Measurements from ENCODE around the gene ITGAX.

Gene ITGAX

DNA sequence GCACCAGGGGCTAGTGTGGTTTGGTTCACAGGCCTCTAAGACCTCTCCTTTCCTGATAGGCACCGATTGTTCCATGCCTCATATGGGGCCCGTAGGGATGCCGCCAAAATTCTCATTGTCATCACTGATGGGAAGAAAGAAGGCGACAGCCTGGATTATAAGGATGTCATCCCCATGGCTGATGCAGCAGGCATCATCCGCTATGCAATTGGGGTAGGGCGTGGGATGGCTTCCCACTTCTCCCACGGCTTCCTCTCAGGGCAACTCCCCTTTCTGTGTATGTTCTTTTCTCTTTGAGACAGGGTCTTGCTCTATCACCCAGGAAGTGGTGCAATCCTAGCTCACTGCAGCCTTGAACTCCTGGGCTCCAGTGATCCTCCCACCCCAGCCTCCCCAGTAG is 5.3 kb downstream of the ITGAX start:
- no peaks in the 10 kb centered on the region for H3K4me1 ChIP-seq (ENCODE audit: low read length)
- H3F3A ChIP-seq (ENCODE audit: insufficient read depth, low read length), result no peaks in the 10 kb centered on the region
- no peak overlapping the region for H3K27ac ChIP-seq (ENCODE audit: low read length)
- no peak overlapping the region for H3K4me3 ChIP-seq (ENCODE audit: low read length)
- no peaks in the 10 kb centered on the region for H3K36me3 ChIP-seq (replicated peaks; ENCODE audit: insufficient read depth, low read length)
- no peak for DNase-seq
- H3K9me3 ChIP-seq (replicated peaks; ENCODE audit: insufficient read depth, low read length), result no peaks in the 10 kb centered on the region
- H3K4me2 ChIP-seq (ENCODE audit: low read depth, low read length), result no peak overlapping the region
- H4K20me1 ChIP-seq (ENCODE audit: insufficient read depth, low read length), result no peaks in the 10 kb centered on the region
- TF ChIP-seq, protein P1, sequence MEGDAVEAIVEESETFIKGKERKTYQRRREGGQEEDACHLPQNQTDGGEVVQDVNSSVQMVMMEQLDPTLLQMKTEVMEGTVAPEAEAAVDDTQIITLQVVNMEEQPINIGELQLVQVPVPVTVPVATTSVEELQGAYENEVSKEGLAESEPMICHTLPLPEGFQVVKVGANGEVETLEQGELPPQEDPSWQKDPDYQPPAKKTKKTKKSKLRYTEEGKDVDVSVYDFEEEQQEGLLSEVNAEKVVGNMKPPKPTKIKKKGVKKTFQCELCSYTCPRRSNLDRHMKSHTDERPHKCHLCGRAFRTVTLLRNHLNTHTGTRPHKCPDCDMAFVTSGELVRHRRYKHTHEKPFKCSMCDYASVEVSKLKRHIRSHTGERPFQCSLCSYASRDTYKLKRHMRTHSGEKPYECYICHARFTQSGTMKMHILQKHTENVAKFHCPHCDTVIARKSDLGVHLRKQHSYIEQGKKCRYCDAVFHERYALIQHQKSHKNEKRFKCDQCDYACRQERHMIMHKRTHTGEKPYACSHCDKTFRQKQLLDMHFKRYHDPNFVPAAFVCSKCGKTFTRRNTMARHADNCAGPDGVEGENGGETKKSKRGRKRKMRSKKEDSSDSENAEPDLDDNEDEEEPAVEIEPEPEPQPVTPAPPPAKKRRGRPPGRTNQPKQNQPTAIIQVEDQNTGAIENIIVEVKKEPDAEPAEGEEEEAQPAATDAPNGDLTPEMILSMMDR (IDR thresholded peaks at IDR 0.05; ENCODE audit: low read length), result no peak
- TF ChIP-seq EZH2 (optimal IDR thresholded peaks at IDR 0.05; ENCODE audit: low read depth, low read length) (no peak), EZH2phosphoT487 (IDR thresholded peaks at IDR 0.05; ENCODE audit: low read length) (no peak)
- H3K9ac ChIP-seq (ENCODE audit: low read length), result no peak overlapping the region
- H3K79me2 ChIP-seq (ENCODE audit: low read length), result no peaks in the 10 kb centered on the region
- H2AFZ ChIP-seq (ENCODE audit: low read length), result no peak overlapping the region
- no peaks in the 10 kb centered on the region for H3K9me2 ChIP-seq (replicated peaks; ENCODE audit: insufficient read depth, low read length)
- peaks cover 31% of the 10 kb centered on the region for H3K27me3 ChIP-seq (replicated peaks; ENCODE audit: insufficient read depth, low read length)

DNA sequence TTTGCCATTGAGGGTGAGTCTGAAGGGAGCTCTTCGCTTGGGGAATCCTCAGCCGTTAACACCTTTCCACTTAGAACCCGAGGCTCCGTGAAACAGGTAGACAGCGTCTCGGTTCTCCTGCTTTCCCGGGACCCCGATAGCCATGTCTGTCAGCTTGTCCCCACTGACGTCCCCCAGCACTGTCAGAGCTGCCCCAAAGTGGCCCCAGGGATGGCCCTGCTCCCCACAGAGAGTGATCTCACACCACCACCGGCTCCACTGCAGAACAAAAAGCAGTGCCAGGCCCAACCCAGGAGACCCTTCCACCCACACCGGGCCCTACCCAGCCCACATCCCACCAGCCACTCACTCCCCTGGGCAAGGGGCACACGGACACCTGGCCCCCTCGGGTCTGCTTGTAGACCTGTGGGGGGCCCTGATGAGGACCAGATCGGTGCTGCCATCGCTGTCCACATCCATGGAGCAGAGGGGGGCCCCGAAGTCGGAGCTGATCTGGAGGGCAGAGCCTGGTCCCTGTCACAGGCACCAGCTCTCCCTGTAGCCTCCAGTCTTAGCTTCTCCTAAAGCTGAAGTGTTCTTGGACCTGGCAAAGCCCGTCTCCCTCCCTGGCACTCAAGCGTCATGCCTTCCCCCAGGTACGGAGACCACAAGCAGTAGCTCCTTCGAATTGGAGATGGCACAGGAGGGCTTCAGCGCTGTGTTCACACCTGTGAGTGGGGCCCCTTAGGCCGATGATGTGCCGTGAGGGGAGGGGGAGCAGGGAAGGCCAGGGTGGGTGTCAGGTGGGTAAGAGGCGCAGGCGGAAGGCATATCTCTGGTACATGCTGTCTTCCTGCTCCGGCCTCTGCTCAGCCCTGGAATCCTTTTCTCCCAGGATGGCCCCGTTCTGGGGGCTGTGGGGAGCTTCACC is 6.5 kb downstream of the ITGAX start:
- DNase-seq, result no peak
- no peaks in the 10 kb centered on the region for H3K79me2 ChIP-seq (ENCODE audit: low read length)
- H3K4me3 ChIP-seq (ENCODE audit: low read length), result no peak overlapping the region
- no peak overlapping the region for H3K4me2 ChIP-seq (ENCODE audit: low read depth, low read length)
- H3K9ac ChIP-seq (ENCODE audit: low read length), result no peak overlapping the region
- no peaks in the 10 kb centered on the region for H3F3A ChIP-seq (ENCODE audit: insufficient read depth, low read length)
- H3K9me3 ChIP-seq (replicated peaks; ENCODE audit: insufficient read depth, low read length), result no peaks in the 10 kb centered on the region
- H3K27ac ChIP-seq (ENCODE audit: low read length), result no peak overlapping the region
- H3K9me2 ChIP-seq (replicated peaks; ENCODE audit: insufficient read depth, low read length), result no peaks in the 10 kb centered on the region
- no peaks in the 10 kb centered on the region for H3K4me1 ChIP-seq (ENCODE audit: low read length)
- no peaks in the 10 kb centered on the region for H4K20me1 ChIP-seq (ENCODE audit: insufficient read depth, low read length)
- peaks cover 20% of the 10 kb centered on the region for H3K27me3 ChIP-seq (replicated peaks; ENCODE audit: insufficient read depth, low read length)
- H2AFZ ChIP-seq (ENCODE audit: low read length), result no peak overlapping the region
- no peaks in the 10 kb centered on the region for H3K36me3 ChIP-seq (replicated peaks; ENCODE audit: insufficient read depth, low read length)
- TF ChIP-seq, protein P1 (IDR thresholded peaks at IDR 0.05; ENCODE audit: low read length), result no peak
- TF ChIP-seq EZH2 (optimal IDR thresholded peaks at IDR 0.05; ENCODE audit: low read depth, low read length) (no peak), EZH2phosphoT487 (IDR thresholded peaks at IDR 0.05; ENCODE audit: low read length) (no peak)

DNA sequence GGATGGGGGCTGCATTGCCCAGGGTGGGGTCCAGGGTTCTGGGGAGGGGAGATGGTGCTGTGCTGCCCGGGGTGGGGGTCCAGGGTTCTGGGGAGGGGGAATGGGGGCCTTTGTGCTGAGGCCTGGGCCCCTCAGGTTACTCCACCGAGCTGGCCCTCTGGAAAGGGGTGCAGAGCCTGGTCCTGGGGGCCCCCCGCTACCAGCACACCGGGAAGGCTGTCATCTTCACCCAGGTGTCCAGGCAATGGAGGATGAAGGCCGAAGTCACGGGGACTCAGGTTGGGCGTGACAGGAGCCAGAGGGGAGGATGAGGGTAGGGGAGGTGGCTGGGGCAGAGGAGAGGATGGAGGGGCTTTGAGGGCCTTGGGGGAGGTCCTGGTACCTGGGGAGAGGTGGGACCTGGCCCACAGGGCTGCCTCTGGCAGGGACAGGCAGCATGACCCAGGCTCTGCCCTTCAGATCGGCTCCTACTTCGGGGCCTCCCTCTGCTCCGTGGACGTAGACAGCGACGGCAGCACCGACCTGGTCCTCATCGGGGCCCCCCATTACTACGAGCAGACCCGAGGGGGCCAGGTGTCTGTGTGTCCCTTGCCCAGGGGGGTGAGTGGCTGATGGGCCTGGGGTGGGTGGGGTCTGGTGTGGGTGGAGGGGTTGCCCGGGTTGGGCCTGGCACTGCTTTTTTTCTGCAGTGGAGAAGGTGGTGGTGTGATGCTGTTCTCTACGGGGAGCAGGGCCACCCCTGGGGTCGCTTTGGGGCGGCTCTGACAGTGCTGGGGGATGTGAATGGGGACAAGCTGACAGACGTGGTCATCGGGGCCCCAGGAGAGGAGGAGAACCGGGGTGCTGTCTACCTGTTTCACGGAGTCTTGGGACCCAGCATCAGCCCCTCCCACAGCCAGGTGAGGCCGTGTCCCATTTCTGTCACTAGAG is 7.8 kb downstream of the ITGAX start:
- Histone ChIP-seq H3K9ac (ENCODE audit: low read length) (no peak overlapping the region), H3K9me2 (replicated peaks; ENCODE audit: insufficient read depth, low read length) (no peaks in the 10 kb centered on the region), H3K9me3 (replicated peaks; ENCODE audit: insufficient read depth, low read length) (no peaks in the 10 kb centered on the region), H3K27me3 (replicated peaks; ENCODE audit: insufficient read depth, low read length) (peaks cover 21% of the 10 kb centered on the region), H3F3A (ENCODE audit: insufficient read depth, low read length) (no peaks in the 10 kb centered on the region), H3K4me1 (ENCODE audit: low read length) (no peaks in the 10 kb centered on the region), H3K4me3 (ENCODE audit: low read length) (no peak overlapping the region), H4K20me1 (ENCODE audit: insufficient read depth, low read length) (no peaks in the 10 kb centered on the region), H3K79me2 (ENCODE audit: low read length) (no peaks in the 10 kb centered on the region), H2AFZ (ENCODE audit: low read length) (no peak overlapping the region), H3K27ac (ENCODE audit: low read length) (no peak overlapping the region), H3K4me2 (ENCODE audit: low read depth, low read length) (no peak overlapping the region), H3K36me3 (replicated peaks; ENCODE audit: insufficient read depth, low read length) (no peaks in the 10 kb centered on the region)
- no peak for DNase-seq
- no peak for TF ChIP-seq EZH2 (optimal IDR thresholded peaks at IDR 0.05; ENCODE audit: low read depth, low read length)
- TF ChIP-seq EZH2phosphoT487 (IDR thresholded peaks at IDR 0.05; ENCODE audit: low read length), result no peak
- TF ChIP-seq, protein P1 (IDR thresholded peaks at IDR 0.05; ENCODE audit: low read length), result no peak
